ENCODE data around the gene USP8. TPM values are rescaled to one million over a fixed set of nuclear protein-coding genes. Genes with fewer than 3 reads are reported as not detected.

The USP8 gene
- total RNA-seq, 1 donor from 2014 or later, result 34.5 TPM

- Histone ChIP-seq H3K9me3 (no peaks in the 10 kb centered on the region), H3K27me3 (no peaks in the 10 kb centered on the region), H3K4me3 (no peak within 1 kb of the TSS), H3K4me1 (no peaks in the 10 kb centered on the region), H3K36me3 (no peaks in the 10 kb centered on the region), H3K27ac (no peak within 1 kb of the TSS)
- no peak for TF ChIP-seq CTCF (IDR thresholded peaks at IDR 0.05)
- DNase-seq (ENCODE audit: low spot score in 2 of 2), result no peak
- intact Hi-C loops (cut with DNase I), result no loop called here
Measured at GRCh38 chr15:50546566-50546965, 122.4 kb downstream of the USP8 start, which contains the start of gene USP50. USP50 (minus strand) TSS chr15:50546666; CDS start chr15:50546525, 141 bp downstream.

- TF ChIP-seq CTCF (IDR thresholded peaks at IDR 0.05), result no peak
- intact Hi-C loops (cut with DNase I), result no loop called here
- no peaks in the 10 kb centered on the region for H3K4me1 ChIP-seq
Measured at GRCh38 chr15:50549326-50549725, 125.1 kb downstream of the USP8 start.

GRCh38 chr15:50552238-50552637 is 128.0 kb downstream of the USP8 start:
- intact Hi-C loops (cut with DNase I), result no loop called here
- TF ChIP-seq CTCF (IDR thresholded peaks at IDR 0.05), result no peak
- Histone ChIP-seq H3K36me3 (no peaks in the 10 kb centered on the region), H3K4me3 (no peak overlapping the region), H3K4me1 (no peaks in the 10 kb centered on the region), H3K27me3 (no peaks in the 10 kb centered on the region), H3K27ac (no peak overlapping the region), H3K9me3 (no peaks in the 10 kb centered on the region)
- DNase-seq (ENCODE audit: low spot score in 2 of 2), result no peak

More at GRCh38 chr15:50549326-50549725, 125.1 kb downstream of the USP8 start:
- DNase-seq (ENCODE audit: low spot score in 2 of 2), result no peak
- Histone ChIP-seq H3K27ac (no peak overlapping the region), H3K36me3 (no peaks in the 10 kb centered on the region), H3K9me3 (no peaks in the 10 kb centered on the region), H3K4me3 (no peak overlapping the region), H3K27me3 (no peaks in the 10 kb centered on the region)

- Histone ChIP-seq H3K4me3 (no peak overlapping the region), H3K9me3 (no peaks in the 10 kb centered on the region), H3K27ac (no peak overlapping the region), H3K4me1 (no peaks in the 10 kb centered on the region), H3K36me3 (peaks cover 8 to 18% of the 10 kb centered on the region in 2 donors), H3K27me3 (no peaks in the 10 kb centered on the region)
- DNase-seq (ENCODE audit: low spot score in 2 of 2), result no peak
- no peak for TF ChIP-seq CTCF (IDR thresholded peaks at IDR 0.05)
- intact Hi-C loops (cut with DNase I), result no loop called here
Measured at GRCh38 chr15:50556642-50557371, 132.6 kb downstream of the USP8 start.

GRCh38 chr15:50558012-50558411 is 133.8 kb downstream of the USP8 start:
- no peak for TF ChIP-seq CTCF (IDR thresholded peaks at IDR 0.05)
- no peak for DNase-seq (ENCODE audit: low spot score in 2 of 2)
- no peaks in the 10 kb centered on the region for H3K9me3 ChIP-seq
- peaks cover 8 to 27% of the 10 kb centered on the region in 2 donors for H3K36me3 ChIP-seq
- no peaks in the 10 kb centered on the region for H3K27me3 ChIP-seq
- intact Hi-C loops (cut with DNase I), result no loop called here
- H3K4me3 ChIP-seq, result no peak overlapping the region
- H3K4me1 ChIP-seq, result no peaks in the 10 kb centered on the region
- H3K27ac ChIP-seq, result no peak overlapping the region
